ENCODE measurements around the gene ZBTB7C.
"Not testable (repeated sequence)": the region's sequence is repeated elsewhere in the genome, so short reads cannot be mapped to it uniquely, and the experiment has no call there.

Gene ZBTB7C

GRCh38 chr18:48293954-48294898 lies 115.0 kb downstream of the ZBTB7C start:
- no peak for DNase-seq

- DNase-seq, result no peak
Measured at GRCh38 chr18:48292782-48293424, 116.3 kb downstream of the ZBTB7C start.

- DNase-seq, result no peak
Measured at GRCh38 chr18:48292229-48292628, 117.0 kb downstream of the ZBTB7C start.

GRCh38 chr18:48290162-48290926 lies 118.8 kb downstream of the ZBTB7C start:
- DNase-seq, result no peak

GRCh38 chr18:48284743-48285142 lies 124.4 kb downstream of the ZBTB7C start:
- no peak for DNase-seq

- DNase-seq, result not testable (repeated sequence)
Measured at GRCh38 chr18:48284011-48284410, 125.2 kb downstream of the ZBTB7C start.

- DNase-seq, result not testable (repeated sequence)
Measured at GRCh38 chr18:48281460-48281859, 127.7 kb downstream of the ZBTB7C start.

- DNase-seq, result no peak
Measured at GRCh38 chr18:48279312-48279711, 129.9 kb downstream of the ZBTB7C start.

- no peak for DNase-seq
Measured at GRCh38 chr18:48278081-48278480, 131.1 kb downstream of the ZBTB7C start.

- no peak for DNase-seq
Measured at GRCh38 chr18:48274301-48274700, 134.9 kb downstream of the ZBTB7C start.

GRCh38 chr18:48270929-48271328 lies 138.3 kb downstream of the ZBTB7C start:
- no peak for DNase-seq

- no peak for DNase-seq
Measured at GRCh38 chr18:48265328-48265727, 143.9 kb downstream of the ZBTB7C start.

- peak; percentile 5 for DNase-seq
Measured at GRCh38 chr18:48263914-48264902, 145.0 kb downstream of the ZBTB7C start.

- DNase-seq, result no peak
Measured at GRCh38 chr18:48263192-48263853, 145.9 kb downstream of the ZBTB7C start.

- no peak for DNase-seq
Measured at GRCh38 chr18:48260237-48260636, 148.9 kb downstream of the ZBTB7C start.

- no peak for DNase-seq
Measured at GRCh38 chr18:48256848-48257247, 152.3 kb downstream of the ZBTB7C start.

- DNase-seq, result no peak
Measured at GRCh38 chr18:48254077-48254602, 155.0 kb downstream of the ZBTB7C start.

GRCh38 chr18:48252525-48252924 lies 156.7 kb downstream of the ZBTB7C start:
- no peak for DNase-seq

- DNase-seq, result no peak
Measured at GRCh38 chr18:48250918-48251317, 158.3 kb downstream of the ZBTB7C start.

GRCh38 chr18:48250362-48250907 lies 158.7 kb downstream of the ZBTB7C start:
- DNase-seq, result no peak

GRCh38 chr18:48249854-48250253 lies 159.3 kb downstream of the ZBTB7C start:
- no peak for DNase-seq
